K562 (cell line): Measurements from ENCODE around the gene VEGFA. TPM values are rescaled to one million over a fixed set of nuclear protein-coding genes. Genes with fewer than 3 reads are reported as not detected.

Source experiments
- ARHGAP35 ChIP-seq: fragments of 450-650 bp; IDR thresholded peaks from 2 replicates; pipeline ENCODE4 v1.6.1; 2018; ENCODE audit not compliant: partially characterized antibody
- CEBPB ChIP-seq: fragments of 450-650 bp; IDR thresholded peaks from 2 replicates; pipeline ENCODE4 v1.6.1; 2016; ENCODE audit warnings: missing genetic modification characterization, missing compliant biosample characterization
- CHD1 ChIP-seq: fragments of 200-600 bp; sonication (generic); IDR thresholded peaks from one replicate; pipeline ENCODE4 v1.6.1; 2012; ENCODE audit warnings: mild to moderate bottlenecking, moderate library complexity, low read length, inconsistent platforms
- E2F6 ChIP-seq, 2 experiments: IDR thresholded peaks; 2 replicates each; pipeline ENCODE4 v1.6.1; 2011; ENCODE audit warnings: borderline replicate concordance in 1 of 2, control low read depth in 1 of 2, low read depth in 1 of 2, low read length in 1 of 2, mild to moderate bottlenecking in 1 of 2, mixed read lengths in 1 of 2, moderate library complexity in 1 of 2; ENCODE audit not compliant: insufficient read depth in 1 of 2, insufficient read length in 1 of 2, poor library complexity in 1 of 2, severe bottlenecking in 1 of 2; ENCODE audit errors: extremely low read depth in 1 of 2
- FOXK1 ChIP-seq: sonication (generic); formaldehyde crosslinking; IDR thresholded peaks from 2 replicates; pipeline ENCODE4 v1.8.0; 2022; ENCODE audit warnings: missing genetic modification reagents, mild to moderate bottlenecking, borderline replicate concordance
- HDAC1 ChIP-seq, 2 experiments: fragments of 450-650 bp; IDR thresholded peaks; 2 replicates each; pipeline ENCODE4 v1.6.1; 2016 to 2017; ENCODE audit warnings: inconsistent platforms in 1 of 2, mild to moderate bottlenecking in 1 of 2, moderate library complexity in 1 of 2
- KAT7 ChIP-seq: sonication (generic); formaldehyde crosslinking; IDR thresholded peaks from 2 replicates; pipeline ENCODE4 v1.8.0; 2022; ENCODE audit warnings: missing genetic modification reagents, mild to moderate bottlenecking, borderline replicate concordance
- KLF16 ChIP-seq: IDR thresholded peaks from 2 replicates; pipeline ENCODE4 v1.6.1; 2016; ENCODE audit warnings: antibody characterized with exemption
- SIN3A ChIP-seq, 2 experiments: fragments of 150-350 bp in 1 of 2; IDR thresholded peaks; 2 replicates each; pipeline ENCODE4 v1.6.1; 2011 to 2016; ENCODE audit warnings: borderline replicate concordance in 2 of 2, low read depth in 2 of 2, low read length in 2 of 2, mild to moderate bottlenecking in 2 of 2, moderate library complexity in 2 of 2; ENCODE audit not compliant: control insufficient read depth in 1 of 2
- ZBTB40 ChIP-seq, 2 experiments: fragments of 450-650 bp in 1 of 2; sonication (generic) in 1 of 2; formaldehyde crosslinking in 1 of 2; IDR thresholded peaks; 2 replicates each; pipeline versions ENCODE4 v1.7.1 to v1.9.0; 2016 to 2022; ENCODE audit warnings: inconsistent platforms in 1 of 2, mild to moderate bottlenecking in 1 of 2, missing genetic modification reagents in 1 of 2
- ZNF212 ChIP-seq: fragments of 450-650 bp; formaldehyde crosslinking; IDR thresholded peaks from 2 replicates; pipeline ENCODE4 v1.4.0; 2020; ENCODE audit warnings: mild to moderate bottlenecking
- polyA plus RNA-seq, 8 experiments: library from polyadenylated mRNA; depleted of rRNA in 4 of 8; stranded (reverse) in 5 of 8; unstranded in 3 of 8; fragments of >200 nt; fragmentation: Nextera tagmentation in 2 of 8; fragmentation: Illumina TruSeq in 1 of 8; extraction: Ambion mirVana in 2 of 8; extraction: Trizol in 1 of 8; gene quantifications; 2 replicates each; pipeline versions ENCODE4 v1.2.1 to v1.2.3, GENCODE V29; 2011 to 2014; ENCODE audit warnings: inconsistent platforms in 1 of 8, missing spikeins in 1 of 8
- total RNA-seq, 7 experiments: library from RNA; depleted of rRNA in 6 of 7; stranded (reverse); fragments of >200 nt in 6 of 7; fragmentation: Illumina TruSeq in 2 of 7; extraction: Trizol in 2 of 7; gene quantifications; 2 replicates each; pipeline versions ENCODE4 v1.2.1 to v1.2.3, GENCODE V29; 2011 to 2021; ENCODE audit warnings: low replicate concordance in 1 of 7

The VEGFA gene
- total and polyA plus RNA-seq, 9 of the 15 experiments (the other 6 are each of a cell fraction or from before 2014, with no cell fraction given): 14.0 to 271 (median 124) TPM

DNA sequence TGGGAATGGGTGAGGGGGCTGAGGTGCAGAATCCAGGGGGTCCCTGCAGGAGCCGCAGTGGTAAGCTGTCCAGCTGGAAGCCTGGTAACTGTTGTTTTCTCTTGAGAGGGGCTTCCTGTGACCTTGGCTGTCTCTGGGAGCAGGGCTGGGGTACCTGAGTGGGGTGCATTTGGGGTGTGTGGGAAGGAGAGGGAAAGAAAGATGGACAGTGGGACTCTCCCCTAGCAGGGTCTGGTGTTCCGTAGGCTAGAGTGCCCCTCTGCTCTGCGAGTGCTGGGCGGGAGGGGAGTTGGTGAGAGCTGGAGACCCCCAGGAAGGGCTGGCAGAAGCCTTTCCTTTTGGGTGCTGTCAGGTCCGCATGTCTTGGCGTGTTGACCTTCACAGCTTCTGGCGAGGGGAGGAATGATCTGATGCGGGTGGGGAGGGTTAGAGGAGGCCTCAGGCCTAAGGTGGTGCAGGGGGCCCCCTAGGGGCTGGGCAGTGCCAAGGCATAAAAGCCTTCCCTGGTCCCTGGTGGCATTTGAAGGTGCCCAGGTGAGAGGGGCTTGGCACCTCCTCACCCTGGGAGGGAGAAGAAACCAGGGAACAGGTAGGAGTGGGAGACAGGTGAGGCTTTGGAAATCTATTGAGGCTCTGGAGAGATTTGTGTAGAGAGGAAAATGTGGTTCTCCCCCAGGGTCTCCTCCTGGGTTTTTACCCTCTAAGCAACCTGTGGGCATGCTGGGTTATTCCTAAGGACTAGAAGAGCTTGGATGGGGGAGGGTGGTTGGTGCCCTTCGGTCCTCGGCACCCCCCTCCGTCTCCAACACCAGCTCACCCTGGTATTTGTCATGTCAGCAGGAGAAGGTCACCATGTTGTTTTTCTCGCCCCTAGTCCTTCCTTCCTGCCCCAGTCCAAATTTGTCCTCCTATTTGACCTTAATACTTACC is 3.3 kb downstream of the VEGFA start (continued):
- TF ChIP-seq CHD1 (no peak), KAT7 (peak; percentile 17; the same call in 1 of the 2 replicates), ZBTB40 (IDR thresholded peaks at IDR 0.05) (peak; percentile 51; the same call in 1 of the 2 replicates), ZBTB40 (CRISPR knock-in tag; IDR thresholded peaks at IDR 0.05) (no peak), E2F6 (IDR thresholded peaks at IDR 0.05; ENCODE audit: borderline replicate concordance in 1 of 2, extremely low read depth in 1 of 2, insufficient read depth in 1 of 2, insufficient read length in 1 of 2, low read depth in 1 of 2, low read length in 1 of 2, poor library complexity in 1 of 2, severe bottlenecking in 1 of 2) (peak in 1 of 2 experiments; percentile 61), ZNF212 (CRISPR knock-in tag) (no peak), SIN3A (IDR thresholded peaks at IDR 0.05; ENCODE audit: borderline replicate concordance in 2 of 2, control insufficient read depth in 1 of 2, low read depth in 2 of 2, low read length in 2 of 2) (peak in 1 of 2 experiments; percentile 44; a peak in 1 of 4 replicates), KLF16 (peak; percentile 40; the same call in 1 of the 2 replicates), CEBPB (tag) (no peak), FOXK1 (CRISPR knock-in tag) (0 out of 2 replicates have a peak, but pooled peaks have one; percentile 44), ARHGAP35 (peak; percentile 17), HDAC1 (IDR thresholded peaks at IDR 0.05) (peak in 1 of 2 experiments; percentile 85; a peak in 2 of 4 replicates)
